Stimulated activated CD4-positive, alpha-beta T cell treated with anti-CD3 and anti-CD28 coated beads, TNF-alpha, amount 100 ng/mL, for 4 hours (primary cell): ENCODE results near the gene FMN1.

ENCODE experiments used
- DNase-seq, 3 experiments: peaks; one replicate each; pipeline ENCODE4 v3.0.0-alpha.2; 2020; ENCODE audit warnings: low read depth in 3 of 3

Gene FMN1

DNA sequence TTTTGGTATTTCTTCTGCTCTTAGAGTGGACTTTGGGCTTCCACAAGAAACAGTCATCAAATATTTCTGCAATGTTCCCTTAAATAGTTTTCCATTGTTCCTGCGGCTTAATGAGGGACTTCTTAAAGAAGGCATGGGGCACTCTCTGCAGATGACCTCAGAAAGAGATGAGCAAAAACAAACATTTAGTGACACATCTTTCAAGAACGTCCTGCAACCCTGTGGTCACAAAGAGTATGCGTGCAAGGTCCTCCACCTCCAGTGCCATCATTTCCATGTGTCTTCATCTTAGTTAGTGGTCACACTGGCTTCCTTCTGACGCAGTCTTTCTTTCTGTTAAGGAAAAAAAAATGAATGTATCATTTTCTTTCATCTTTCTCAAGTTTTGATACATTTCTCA, 420.5 kb downstream of the FMN1 start:
- no peak for DNase-seq

DNA sequence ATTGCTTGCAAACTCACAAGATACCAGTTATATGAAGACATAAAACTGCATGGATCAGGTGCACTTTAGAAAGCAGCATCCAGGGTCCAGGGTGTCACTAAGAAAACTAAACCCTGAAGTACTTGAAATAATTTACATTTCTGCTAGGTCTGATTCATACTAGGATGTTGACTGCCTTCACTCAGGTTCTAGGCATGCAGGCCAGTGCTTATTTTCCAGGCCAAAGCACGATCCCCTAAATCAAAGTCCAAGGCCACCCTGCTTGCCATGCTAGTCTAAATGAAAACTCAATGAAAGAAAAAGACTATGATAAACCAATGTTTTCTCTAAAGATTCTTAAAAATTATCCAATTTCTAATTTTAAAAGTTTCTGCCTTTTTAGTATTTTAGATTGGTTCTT, 427.3 kb downstream of the FMN1 start:
- DNase-seq, result no peak

DNA sequence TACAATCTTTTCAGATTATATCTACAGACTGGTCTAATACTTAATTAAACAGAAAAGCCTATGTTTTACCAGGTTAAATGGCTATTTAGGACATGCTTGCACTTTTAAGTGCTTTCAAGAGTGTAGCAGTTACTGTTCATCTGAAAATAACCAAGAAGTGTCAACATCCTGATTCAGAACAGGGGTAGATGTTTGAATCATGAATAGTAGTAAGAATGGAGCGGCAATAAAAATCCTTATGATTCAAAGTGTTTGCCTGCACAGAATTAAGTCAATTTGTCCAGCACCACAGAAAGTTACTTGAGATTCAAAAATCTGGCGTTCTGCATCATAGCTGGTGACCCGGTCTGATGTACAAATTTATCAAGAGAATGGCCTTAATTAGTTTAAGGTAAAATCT, 428.4 kb downstream of the FMN1 start:
- no peak for DNase-seq

DNA sequence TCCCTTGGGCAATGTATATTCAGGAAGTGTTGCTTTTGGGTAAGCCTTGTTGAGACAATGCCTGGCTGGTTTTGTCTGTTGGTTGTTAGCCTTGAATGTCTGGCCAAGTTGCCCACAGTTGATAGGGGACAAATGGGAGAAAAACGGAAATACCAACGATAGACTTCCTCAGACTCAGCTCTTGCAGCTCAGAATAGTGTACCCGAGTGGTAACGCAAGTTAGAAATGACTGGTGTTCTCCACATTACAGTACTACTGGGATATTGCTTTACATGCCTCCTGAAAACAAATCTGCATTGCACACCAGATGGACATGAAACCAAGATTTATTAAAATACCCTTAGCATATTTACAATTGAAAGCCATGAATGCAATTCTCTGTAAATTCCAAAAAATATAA, 429.3 kb downstream of the FMN1 start:
- no peak for DNase-seq

DNA sequence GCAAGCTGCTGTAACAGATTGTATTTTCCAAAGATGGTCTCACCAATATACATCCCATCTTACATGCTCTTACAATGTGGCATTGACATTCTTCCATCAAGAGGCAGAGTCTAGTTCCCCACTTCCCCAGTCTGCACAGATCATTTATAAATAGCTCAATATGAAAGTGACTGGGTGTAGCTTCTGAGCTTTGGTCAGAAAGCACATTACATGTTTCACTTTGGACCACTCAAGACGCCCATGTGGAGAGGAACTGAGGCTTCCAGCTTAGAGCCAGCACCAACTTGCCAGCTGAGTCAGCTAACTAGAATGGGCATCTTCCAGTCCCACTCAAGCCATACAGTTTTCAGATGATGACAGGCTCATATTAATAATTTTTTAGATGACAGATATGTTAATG, 431.2 kb downstream of the FMN1 start:
- no peak for DNase-seq

DNA sequence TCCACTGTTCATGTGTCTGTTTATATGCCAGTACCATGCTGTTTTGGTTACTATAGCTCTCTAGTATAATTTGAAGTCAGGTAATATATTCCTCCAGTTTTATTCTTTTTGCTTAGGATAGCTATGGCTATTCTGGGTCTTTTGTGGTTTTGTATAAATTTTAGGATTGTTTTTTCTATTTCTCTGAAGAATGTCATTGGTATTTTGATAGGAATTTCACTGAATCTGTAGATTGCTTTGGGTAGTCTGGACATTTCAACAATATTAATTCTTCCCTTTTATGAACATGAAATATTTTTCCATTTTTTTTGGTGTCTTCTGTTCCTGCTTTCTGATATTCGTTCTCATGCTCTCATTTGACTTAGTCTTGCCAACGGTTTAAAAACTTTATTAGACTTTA, 437.1 kb downstream of the FMN1 start:
- DNase-seq, result no peak

DNA sequence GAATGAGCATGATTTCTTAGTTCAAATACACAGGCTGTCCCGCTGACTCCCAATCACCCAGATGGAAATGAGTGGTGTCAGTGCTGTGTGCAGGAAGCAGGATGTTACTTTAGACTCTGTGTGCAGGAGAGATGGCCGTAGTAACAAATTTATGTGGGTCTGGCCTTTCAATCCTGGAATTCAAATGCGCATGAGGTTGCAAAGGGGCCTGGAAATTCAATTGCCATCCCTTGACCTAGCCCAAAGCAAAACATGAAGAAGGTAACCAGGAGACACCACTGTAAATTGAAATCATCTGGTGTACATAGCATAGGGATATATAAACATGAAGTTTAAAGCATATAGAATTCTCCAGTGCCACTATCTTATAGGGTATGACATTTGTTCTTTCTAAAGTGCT, 443.5 kb downstream of the FMN1 start:
- DNase-seq, result no peak

DNA sequence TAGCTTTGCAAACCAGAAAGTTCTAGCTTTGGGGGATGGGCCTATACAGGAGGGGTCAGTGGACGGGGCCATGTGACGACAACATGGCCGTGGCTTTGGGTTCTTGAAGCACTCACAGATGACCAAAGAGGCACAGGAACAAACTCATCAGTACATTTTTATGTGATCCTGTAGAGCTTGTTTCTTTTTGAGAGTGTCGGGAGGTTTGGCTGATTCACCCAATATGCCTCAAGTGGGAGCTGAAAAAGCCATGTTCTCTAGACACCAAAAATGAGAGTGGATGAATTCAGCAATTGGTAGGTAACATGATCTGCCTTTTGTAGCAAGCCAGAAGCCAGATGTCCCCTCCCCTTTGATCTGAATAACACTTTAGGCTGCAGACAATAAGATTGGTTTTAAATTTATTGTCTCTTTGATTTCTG, 446.6 kb downstream of the FMN1 start:
- no peak for DNase-seq

DNA sequence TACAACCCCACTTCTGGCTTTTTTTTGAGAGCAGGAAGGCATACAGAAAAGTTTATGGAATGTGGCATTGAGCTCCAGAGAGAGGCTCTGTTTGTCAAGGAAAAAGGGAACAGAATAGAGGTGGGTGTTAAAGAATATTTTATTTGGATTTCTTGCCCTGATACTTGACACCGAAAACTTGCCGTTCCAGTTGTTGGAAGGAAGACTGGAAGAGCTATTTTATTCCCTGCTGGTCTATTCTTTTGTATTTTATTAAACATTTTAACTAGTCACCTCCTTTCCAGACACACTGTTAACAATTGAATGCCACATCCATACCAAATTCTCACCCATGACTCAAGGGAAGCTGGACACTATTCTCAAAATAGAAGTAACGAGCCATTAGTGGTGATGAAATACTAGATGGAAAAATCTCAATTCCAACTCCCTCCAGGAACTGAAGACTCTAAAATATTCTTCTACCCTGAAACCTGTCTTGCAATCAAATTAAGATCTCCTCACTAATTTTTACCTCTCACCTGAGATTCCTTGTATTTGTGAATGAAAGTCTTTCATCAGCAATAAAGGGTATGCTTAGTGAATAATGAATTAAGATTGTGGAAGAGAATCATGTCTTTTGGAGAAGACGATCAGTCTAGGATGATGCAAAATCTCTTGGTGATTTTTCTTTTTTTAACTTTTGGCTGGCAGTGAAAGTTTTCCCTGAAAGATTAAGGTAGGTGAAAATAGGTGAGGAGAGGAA, 448.2 kb downstream of the FMN1 start:
- no peak for DNase-seq

DNA sequence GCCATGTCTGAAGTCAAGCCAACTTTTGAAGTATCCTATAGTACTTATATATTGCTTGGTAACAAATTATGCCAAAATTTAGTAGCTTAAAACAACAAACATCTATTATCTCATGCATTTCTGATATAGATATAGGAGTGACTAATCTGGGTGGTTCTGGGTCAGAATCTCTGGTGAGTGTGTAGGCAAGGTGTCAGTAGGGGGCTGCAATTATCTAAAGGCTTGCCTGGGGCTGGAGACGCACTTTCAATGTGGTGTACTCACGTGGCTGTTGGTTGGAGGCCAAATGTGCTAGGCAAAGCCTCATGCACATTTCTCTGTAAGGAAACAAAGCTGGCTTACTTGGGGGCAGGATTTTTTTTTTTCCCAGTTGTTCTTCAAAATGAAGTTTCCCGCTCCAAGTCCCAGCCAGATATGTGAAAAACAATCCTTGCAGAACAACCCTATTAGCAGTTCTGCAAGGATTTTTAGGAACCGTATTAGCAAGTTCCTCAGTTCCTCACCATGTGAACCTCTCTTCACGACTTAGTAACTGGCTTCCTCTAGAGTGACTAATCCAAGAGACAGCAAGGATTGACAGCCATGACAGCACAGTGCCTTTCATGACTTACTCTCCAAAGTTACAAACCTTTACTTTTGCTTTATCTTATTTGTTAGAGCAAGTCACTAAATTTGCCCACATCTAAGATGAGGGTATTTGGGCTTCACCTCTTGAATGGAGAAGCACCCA, 450.9 kb downstream of the FMN1 start:
- DNase-seq, result no peak

DNA sequence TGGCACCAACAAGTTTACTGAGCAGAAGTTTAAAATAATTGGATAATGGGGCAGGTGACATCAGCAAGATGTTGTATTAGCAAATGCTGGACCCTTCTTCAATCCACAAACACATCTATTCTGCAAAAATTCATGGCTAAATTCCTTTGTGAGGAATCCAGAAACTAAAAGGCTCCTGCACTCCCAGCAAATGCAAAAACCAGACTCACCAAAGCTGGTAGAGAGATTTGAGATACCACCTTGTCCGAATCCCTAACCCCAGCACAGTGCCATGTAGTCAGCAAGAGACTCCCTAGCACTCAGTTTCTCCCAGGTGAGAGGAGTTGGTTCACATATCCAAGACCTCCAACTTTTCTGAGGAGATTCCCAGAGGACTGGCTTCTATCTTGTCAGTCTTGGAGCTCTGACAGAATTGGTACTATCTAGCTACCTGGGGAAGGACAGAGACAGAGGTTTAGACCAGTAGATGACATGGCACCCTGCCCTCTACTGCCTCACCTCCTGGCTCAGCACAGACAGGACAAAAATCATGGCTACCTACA, 454.9 kb downstream of the FMN1 start:
- DNase-seq, result no peak

DNA sequence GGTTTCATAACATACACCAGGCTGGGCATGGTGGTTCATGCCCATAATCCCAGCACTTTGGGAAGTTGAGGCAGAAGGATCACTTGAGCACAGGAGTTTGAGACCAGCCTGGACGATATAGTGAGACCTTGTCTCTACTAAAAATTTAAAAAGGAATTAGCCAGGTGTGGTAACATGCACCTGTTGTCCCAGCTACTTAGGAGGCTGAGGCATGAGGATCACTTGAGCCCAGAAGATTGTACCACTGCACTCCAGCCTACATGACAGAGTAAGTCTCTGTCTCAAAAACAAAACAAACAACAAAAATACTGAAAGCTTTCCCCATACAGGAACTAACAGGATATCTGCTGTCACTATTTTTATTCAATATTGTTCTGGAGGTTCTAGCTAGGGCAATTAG, 455.8 kb downstream of the FMN1 start:
- no peak for DNase-seq

DNA sequence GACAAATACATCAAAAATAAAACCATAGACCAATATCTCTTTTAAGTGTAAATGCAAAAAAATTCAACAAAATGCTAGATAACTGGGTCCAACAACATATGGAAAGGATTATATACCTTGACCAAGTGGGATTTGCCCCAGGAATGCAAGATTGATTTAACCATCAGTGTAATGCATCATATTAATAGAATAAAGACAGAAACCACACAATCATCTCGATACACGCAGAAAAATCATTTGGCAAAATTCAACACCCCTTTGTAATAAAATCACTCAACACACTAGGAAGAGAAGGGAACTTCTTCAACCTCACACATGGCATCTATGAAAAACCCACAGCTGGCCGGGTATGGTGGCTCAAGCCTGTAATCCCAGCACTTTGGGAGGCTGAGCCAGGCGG, 457.2 kb downstream of the FMN1 start:
- no peak for DNase-seq

DNA sequence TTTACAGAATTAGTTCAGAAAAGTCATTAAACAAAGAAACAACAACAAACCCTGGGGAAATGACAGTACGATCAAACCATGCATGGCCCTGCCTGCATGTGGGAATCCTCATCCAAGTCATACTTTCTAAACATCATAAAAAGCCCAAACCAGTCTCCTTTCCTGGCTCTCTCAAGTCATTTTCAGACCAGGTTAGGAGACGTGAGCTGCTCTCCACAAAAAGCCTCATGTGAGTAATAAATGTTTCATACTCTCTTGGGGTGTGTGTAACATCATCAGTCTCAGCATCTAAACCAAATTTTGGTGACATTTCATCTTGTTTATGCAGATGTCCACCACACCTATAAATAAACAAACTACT, 457.8 kb downstream of the FMN1 start:
- DNase-seq, result no peak

DNA sequence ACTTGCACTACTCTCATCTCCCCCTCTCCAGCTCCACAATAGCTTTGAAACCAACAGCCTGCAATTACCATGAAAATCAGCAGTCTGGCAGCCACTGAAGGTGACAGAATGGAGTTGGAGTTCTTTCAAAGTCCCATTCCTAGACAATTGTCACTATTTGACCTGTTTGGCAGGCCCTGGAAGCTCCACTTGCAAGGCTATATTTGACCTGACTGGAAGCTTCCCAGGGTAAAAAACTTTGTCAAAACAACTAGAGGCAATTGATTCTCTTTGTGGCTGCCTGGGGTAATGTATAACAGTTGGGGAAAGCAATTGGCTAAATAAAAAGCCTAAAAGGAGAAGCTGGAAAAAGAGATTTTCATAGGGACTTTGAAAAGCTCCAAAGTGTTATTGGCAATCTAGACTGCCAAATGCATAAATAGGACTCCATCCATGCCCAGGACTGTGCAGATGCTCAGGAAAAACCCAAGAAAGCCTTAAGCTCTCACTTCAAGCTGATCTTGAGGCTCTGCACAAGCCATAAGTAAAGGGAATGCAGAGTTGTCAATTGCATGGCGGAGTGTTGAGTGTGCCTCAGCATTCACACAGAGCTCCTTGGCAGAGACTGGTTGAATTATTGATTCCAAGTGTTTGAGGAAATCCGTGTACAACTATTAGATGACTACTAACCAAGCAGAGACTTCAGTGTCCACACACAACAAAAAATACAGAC, 458.4 kb downstream of the FMN1 start:
- no peak for DNase-seq

DNA sequence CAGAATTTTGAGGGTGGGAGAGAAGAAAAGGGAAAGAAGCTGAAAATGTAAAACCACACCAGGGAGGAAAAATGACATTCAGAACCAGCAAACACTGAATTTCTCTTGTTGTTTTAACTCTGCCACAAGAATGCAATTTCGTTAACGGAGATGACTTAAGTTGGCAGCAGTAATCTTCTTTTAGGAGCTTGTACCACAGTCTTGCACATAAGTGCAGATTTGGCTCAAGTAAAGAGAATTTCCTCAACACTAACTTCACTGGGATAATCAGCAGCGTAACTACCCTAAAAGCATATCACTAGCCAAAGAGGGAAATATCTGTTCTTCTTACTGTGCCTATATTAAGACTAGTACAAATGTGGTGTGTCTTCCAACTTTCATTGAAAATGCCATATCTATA, 461.2 kb downstream of the FMN1 start:
- no peak for DNase-seq

DNA sequence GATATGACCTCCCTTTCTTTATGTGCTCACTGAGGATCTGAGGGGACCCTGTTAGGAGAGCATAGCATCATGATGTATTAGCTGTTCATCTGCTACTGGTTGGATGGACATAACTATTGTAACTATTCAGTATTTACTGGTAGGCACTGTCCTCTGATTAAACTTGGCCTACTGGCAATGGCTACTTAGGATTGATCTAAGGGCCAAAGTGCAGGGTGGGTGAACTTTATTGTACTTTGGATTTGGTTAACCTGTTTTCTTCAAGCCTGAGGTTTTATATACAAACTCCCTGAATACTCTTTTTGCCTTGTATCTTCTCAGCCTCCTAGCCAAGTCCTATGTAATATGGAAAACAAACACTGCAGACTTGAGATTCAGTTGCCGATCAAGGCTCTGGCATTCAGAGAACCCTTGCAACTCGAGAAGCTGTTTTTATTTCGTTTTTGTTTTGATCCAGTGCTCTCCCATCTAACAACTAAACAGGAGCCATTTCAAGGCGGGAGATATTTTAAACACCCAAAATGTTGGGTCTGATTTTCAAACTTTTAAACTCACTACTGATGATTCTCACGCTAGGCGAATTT, 461.8 kb downstream of the FMN1 start:
- no peak for DNase-seq

DNA sequence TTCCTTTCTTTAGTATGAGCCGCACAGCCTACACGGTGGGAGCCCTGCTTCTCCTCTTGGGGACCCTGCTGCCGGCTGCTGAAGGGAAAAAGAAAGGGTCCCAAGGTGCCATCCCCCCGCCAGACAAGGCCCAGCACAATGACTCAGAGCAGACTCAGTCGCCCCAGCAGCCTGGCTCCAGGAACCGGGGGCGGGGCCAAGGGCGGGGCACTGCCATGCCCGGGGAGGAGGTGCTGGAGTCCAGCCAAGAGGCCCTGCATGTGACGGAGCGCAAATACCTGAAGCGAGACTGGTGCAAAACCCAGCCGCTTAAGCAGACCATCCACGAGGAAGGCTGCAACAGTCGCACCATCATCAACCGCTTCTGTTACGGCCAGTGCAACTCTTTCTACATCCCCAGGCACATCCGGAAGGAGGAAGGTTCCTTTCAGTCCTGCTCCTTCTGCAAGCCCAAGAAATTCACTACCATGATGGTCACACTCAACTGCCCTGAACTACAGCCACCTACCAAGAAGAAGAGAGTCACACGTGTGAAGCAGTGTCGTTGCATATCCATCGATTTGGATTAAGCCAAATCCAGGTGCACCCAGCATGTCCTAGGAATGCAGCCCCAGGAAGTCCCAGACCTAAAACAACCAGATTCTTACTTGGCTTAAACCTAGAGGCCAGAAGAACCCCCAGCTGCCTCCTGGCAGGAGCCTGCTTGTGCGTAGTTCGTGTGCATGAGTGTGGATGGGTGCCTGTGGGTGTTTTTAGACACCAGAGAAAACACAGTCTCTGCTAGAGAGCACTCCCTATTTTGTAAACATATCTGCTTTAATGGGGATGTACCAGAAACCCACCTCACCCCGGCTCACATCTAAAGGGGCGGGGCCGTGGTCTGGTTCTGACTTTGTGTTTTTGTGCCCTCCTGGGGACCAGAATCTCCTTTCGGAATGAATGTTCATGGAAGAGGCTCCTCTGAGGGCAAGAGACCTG, 463.5 kb downstream of the FMN1 start:
- DNase-seq, result no peak

DNA sequence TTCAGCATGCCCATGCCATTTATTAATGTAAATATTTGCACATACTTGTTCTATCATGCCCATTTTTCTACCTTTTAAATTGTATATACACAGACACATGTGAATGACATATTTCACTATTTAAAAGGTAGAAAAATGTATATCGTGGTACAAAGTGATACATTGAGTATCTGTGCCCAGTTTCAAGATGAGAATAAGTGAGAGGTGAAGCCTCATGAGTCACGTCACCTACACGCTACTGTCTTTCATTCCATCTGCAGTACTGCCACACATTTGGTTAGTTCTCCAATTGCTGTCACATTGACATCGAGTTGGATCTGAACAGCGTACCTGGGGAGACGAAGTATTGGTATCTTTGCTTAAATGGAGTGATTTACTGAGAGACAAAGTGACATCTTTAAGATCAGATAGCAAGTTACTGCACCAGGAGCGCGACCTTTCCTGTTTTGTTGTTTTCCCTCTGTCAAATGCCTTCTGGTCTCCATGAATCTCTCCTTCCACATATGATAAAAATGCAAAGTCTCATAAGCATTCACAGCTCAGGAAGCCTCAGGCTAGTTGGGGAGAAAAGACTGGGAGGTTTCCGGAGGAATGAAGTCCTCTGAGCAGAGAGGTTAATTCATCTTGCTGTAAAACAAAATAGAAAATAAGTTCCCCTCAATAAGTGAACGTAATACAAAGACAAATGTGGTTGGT, 464.7 kb downstream of the FMN1 start:
- no peak for DNase-seq

DNA sequence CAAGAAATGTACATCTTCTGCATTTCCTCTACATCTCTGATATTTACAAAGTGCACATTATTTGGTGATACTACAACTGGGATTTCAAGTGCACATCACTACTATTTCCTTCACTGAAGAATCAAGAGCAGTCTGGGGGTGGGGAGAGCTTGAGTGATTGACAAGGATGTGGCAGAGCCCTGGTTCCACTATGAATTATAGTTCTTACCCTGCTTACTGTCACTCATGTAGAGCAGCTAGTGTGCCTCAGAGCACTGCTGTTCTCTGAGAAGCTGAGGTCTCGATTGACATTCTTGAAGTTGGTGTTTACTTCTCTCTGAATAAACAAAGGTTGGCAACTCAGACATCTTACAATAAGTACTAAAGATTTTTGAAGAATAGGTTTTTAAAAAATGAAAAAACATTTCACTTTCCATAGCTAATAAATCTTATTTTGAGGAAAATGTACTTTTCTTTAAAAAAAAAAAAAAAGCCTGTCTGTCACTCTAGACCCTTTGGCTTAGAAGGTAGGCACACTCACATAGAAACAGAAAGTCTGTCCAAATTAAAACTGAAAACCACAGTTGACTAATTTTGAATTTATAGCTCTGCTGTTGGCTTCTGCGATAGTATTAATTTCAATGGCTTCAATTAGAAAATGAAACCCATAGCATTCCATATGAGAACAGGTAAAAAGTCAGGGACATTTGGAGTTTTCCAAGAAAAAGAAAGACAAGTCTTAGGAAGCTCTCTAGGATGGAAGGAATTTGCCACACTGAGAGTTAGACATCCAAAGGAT, 471.2 kb downstream of the FMN1 start:
- no peak for DNase-seq
